Measurements from ENCODE around the gene ZBTB40. TPM values are rescaled to one million over a fixed set of nuclear protein-coding genes. Genes with fewer than 3 reads are reported as not detected.

ZBTB40 gene
- polyA plus RNA-seq, 2 of the 4 experiments (the other 2 are of a cell fraction), result 6.2 to 7.0 TPM

DNA sequence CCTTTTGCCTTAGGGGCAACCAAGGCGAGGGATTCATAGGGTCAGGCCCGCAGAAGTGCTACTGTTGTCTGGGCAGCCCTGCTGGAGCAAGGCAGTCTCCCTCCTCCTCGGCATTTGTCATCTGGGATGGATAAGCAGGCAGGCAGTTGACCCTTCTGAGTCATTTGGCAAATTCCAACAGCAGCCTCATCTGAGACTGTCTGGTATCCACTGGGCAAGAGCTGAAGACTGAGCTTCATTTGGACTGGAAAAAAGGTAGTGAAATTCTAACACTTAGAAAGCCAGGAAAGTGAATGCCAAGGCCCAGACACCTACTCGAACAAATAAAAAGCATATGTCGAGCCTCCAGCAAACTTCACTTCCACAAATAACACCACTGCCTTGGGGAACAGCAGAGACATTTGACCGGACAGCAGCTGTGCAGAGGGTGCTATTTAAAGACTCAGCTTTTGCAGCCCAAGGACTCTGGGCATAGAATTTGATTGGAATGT, 4.0 kb upstream of the ZBTB40 start:
- peak; percentile 35 to 42; a peak in 4 of 6 replicates for ATAC-seq

DNA sequence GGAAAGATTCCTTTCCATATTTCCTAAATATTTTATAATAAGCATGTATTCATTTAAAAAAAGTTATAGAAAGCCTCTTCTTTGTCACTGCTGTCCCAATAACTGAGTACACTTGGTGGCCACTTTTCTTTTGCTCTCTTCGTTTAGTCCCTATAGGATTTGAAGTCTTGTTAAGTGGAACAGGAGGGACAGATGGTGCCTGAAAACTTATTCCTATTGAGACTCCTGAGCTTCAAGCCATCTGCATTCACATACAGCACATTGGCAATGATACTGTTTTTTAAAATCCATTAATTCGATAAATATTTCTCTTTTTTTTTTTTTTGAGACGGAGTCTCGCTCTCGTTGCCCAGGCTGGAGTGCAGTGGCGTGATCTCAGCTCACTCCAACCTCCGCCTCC, 2.0 kb upstream of the ZBTB40 start:
- TF ChIP-seq SREBF2 (IDR thresholded peaks at IDR 0.05), result no peak
- TF ChIP-seq MAFK (IDR thresholded peaks at IDR 0.05; ENCODE audit: partially characterized antibody), result no peak
- no peak for TF ChIP-seq MYC (IDR thresholded peaks at IDR 0.05; ENCODE audit: borderline replicate concordance, low read length)
- no peak for TF ChIP-seq CEBPB (IDR thresholded peaks at IDR 0.05)
- TF ChIP-seq, protein P1, sequence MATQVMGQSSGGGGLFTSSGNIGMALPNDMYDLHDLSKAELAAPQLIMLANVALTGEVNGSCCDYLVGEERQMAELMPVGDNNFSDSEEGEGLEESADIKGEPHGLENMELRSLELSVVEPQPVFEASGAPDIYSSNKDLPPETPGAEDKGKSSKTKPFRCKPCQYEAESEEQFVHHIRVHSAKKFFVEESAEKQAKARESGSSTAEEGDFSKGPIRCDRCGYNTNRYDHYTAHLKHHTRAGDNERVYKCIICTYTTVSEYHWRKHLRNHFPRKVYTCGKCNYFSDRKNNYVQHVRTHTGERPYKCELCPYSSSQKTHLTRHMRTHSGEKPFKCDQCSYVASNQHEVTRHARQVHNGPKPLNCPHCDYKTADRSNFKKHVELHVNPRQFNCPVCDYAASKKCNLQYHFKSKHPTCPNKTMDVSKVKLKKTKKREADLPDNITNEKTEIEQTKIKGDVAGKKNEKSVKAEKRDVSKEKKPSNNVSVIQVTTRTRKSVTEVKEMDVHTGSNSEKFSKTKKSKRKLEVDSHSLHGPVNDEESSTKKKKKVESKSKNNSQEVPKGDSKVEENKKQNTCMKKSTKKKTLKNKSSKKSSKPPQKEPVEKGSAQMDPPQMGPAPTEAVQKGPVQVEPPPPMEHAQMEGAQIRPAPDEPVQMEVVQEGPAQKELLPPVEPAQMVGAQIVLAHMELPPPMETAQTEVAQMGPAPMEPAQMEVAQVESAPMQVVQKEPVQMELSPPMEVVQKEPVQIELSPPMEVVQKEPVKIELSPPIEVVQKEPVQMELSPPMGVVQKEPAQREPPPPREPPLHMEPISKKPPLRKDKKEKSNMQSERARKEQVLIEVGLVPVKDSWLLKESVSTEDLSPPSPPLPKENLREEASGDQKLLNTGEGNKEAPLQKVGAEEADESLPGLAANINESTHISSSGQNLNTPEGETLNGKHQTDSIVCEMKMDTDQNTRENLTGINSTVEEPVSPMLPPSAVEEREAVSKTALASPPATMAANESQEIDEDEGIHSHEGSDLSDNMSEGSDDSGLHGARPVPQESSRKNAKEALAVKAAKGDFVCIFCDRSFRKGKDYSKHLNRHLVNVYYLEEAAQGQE (IDR thresholded peaks at IDR 0.05), result no peak
- TF ChIP-seq CBX8 (IDR thresholded peaks at IDR 0.05), result no peak
- TF ChIP-seq CHD4 (IDR thresholded peaks at IDR 0.05; ENCODE audit: borderline replicate concordance), result no peak
- no peak for TF ChIP-seq EP300 (IDR thresholded peaks at IDR 0.05)
- TF ChIP-seq EHMT2 (IDR thresholded peaks at IDR 0.05; ENCODE audit: low read depth), result no peak
- TF ChIP-seq POLR2AphosphoS2 (conservative IDR thresholded peaks at IDR 0.05; ENCODE audit: low read length), result no peak
- no peak for TF ChIP-seq MAZ (IDR thresholded peaks at IDR 0.05; ENCODE audit: borderline replicate concordance, low read depth, low read length)
- no peak overlapping the region for H3K4me3 ChIP-seq
- H3K9me3 ChIP-seq, result no peaks in the 10 kb centered on the region
- H3K4me2 ChIP-seq, result no peak overlapping the region
- ChIA-PET CTCF (no interaction called here), POLR2A (no interaction called here)
- no peak for DNase-seq (ENCODE audit: low read depth in 1 of 2, low spot score in 1 of 2)
- ATAC-seq, result no peak
- FAIRE-seq, result no peak
- no peak overlapping the region for H3K27ac ChIP-seq
- WGBS (ENCODE audit: missing lambda C conversion rate), result 92% methylated on average over 7 of the region's 7 CpGs
- H3K4me1 ChIP-seq, result peaks cover 19% of the 10 kb centered on the region

More for the DNA sequence above, 4.0 kb upstream of the ZBTB40 start:
- peak overlapping the region in 1 of 2 experiments; percentile 51; a peak in 2 of 6 replicates for H3K27ac ChIP-seq
- POLR2A ChIA-PET, result no interaction called here
- FAIRE-seq, result no peak
- TF ChIP-seq, protein P2, sequence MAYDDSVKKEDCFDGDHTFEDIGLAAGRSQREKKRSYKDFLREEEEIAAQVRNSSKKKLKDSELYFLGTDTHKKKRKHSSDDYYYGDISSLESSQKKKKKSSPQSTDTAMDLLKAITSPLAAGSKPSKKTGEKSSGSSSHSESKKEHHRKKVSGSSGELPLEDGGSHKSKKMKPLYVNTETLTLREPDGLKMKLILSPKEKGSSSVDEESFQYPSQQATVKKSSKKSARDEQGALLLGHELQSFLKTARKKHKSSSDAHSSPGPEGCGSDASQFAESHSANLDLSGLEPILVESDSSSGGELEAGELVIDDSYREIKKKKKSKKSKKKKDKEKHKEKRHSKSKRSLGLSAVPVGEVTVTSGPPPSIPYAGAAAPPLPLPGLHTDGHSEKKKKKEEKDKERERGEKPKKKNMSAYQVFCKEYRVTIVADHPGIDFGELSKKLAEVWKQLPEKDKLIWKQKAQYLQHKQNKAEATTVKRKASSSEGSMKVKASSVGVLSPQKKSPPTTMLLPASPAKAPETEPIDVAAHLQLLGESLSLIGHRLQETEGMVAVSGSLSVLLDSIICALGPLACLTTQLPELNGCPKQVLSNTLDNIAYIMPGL (CRISPR knock-in tag; IDR thresholded peaks at IDR 0.05; ENCODE audit: borderline replicate concordance), result no peak
- no peak for TF ChIP-seq FOSL2 (IDR thresholded peaks at IDR 0.05)
- TF ChIP-seq FOSL2 (CRISPR knock-in tag; IDR thresholded peaks at IDR 0.05), result no peak
- TF ChIP-seq, protein P3, sequence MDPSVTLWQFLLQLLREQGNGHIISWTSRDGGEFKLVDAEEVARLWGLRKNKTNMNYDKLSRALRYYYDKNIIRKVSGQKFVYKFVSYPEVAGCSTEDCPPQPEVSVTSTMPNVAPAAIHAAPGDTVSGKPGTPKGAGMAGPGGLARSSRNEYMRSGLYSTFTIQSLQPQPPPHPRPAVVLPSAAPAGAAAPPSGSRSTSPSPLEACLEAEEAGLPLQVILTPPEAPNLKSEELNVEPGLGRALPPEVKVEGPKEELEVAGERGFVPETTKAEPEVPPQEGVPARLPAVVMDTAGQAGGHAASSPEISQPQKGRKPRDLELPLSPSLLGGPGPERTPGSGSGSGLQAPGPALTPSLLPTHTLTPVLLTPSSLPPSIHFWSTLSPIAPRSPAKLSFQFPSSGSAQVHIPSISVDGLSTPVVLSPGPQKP (IDR thresholded peaks at IDR 0.05; ENCODE audit: low read depth, low read length), result no peak
- H3K4me2 ChIP-seq, result peak overlapping the region; percentile 57
- peak; percentile 16 to 32 for DNase-seq (ENCODE audit: low read depth in 1 of 2, low spot score in 1 of 2)
- CTCF ChIA-PET, result interaction anchor here (1.2 to 1.3 kb wide), 2 partner anchors 31 to 195 kb away, joined by 3 read pairs; no protein-coding TSS in a partner anchor
- H3K9me3 ChIP-seq, result no peaks in the 10 kb centered on the region
- 22% methylated on average over 5 of the region's 6 CpGs for WGBS (ENCODE audit: missing lambda C conversion rate)
- H3K4me3 ChIP-seq, result no peak overlapping the region
- H3K4me1 ChIP-seq, result peaks cover 13% of the 10 kb centered on the region

DNA sequence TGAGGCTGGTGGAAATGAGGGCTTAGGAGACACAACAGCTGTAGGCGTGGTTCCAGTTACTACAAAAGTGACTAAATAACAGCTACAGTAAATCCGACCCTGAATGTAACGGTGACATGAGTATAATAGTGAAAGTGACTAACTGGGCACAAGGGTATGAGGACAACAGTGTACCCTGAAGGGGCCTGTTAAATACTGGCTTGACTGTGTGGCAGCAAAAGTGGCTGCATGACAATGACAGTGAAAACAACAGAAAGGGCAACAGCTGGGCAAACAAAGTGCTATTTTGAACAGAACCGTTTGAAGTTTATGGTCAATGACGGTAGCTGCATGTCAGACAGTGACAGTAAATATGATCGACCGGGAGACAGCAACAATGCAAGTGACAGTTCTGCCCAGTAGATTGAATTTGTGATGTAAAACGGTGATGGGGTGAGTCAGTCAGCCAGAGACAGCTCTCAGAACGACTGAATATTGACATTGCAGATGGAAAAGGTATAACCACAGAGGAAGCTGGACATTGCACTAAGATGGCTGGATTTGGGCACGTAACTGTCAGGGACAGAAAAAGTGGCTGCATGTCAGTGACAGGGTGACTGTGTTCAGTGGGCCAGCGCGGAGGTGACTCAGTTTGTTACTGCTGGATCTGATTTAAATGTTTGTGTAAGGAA, 1.2 kb upstream of the ZBTB40 start:
- H3K27ac ChIP-seq, result peak overlapping the region in 1 of 2 experiments; percentile 98; a peak in 3 of 6 replicates
- H3K4me1 ChIP-seq, result peaks cover 19% of the 10 kb centered on the region
- FAIRE-seq (no peak), DNase-seq (ENCODE audit: low read depth in 1 of 2, low spot score in 1 of 2) (no peak), ATAC-seq (no peak)
- H3K4me2 ChIP-seq, result no peak overlapping the region
- CTCF ChIA-PET, result interaction anchor here (0.6 to 1.2 kb wide), 4 partner anchors 16 to 734 kb away, joined by 3 read pairs; no protein-coding TSS in a partner anchor
- no peak overlapping the region for H3K4me3 ChIP-seq
- no peaks in the 10 kb centered on the region for H3K9me3 ChIP-seq
- POLR2A ChIA-PET, result no interaction called here
- 76% methylated on average over 12 of the region's 12 CpGs for WGBS (ENCODE audit: missing lambda C conversion rate)
- no peak for TF ChIP-seq RAD21 (conservative IDR thresholded peaks at IDR 0.05 in 1 of 2, IDR thresholded peaks at IDR 0.05 in 1 of 2)
- TF ChIP-seq RFX5 (IDR thresholded peaks at IDR 0.05), result no peak
- TF ChIP-seq FOXS1 (CRISPR knock-in tag; IDR thresholded peaks at IDR 0.05), result no peak
- TF ChIP-seq MAZ (IDR thresholded peaks at IDR 0.05; ENCODE audit: borderline replicate concordance, low read depth, low read length), result no peak
- no peak for TF ChIP-seq ZC3H11A (IDR thresholded peaks at IDR 0.05)
- TF ChIP-seq ZFP36 (IDR thresholded peaks at IDR 0.05; ENCODE audit: borderline replicate concordance, partially characterized antibody), result no peak
- no peak for TF ChIP-seq RCOR1 (IDR thresholded peaks at IDR 0.05; ENCODE audit: low read depth, low read length)
- TF ChIP-seq RARB (CRISPR knock-in tag; IDR thresholded peaks at IDR 0.05), result no peak
- TF ChIP-seq, protein P1 (IDR thresholded peaks at IDR 0.05), result no peak
- no peak for TF ChIP-seq GATA3 (IDR thresholded peaks at IDR 0.05; ENCODE audit: borderline replicate concordance)
